Transverse colon (tissue), 4 donors: ENCODE data around the gene HOXC5.

Experiments used
- CTCF ChIP-seq, 5 experiments: fragments of 200-600 bp in 3 of 5; fragments of 450-650 bp in 2 of 5; sonication (generic) in 3 of 5; IDR thresholded peaks; 1 replicate in 2 of 5; 2 replicates in 3 of 5; pipeline ENCODE4 v1.5.1; 2016 to 2017; ENCODE audit warnings: antibody characterized with exemption in 5 of 5, inconsistent platforms in 3 of 5, mild to moderate bottlenecking in 2 of 5, moderate library complexity in 1 of 5
- EP300 ChIP-seq: sonication (generic); formaldehyde crosslinking; IDR thresholded peaks from one replicate; pipeline ENCODE4 v1.6.1; 2017; ENCODE audit warnings: antibody characterized with exemption, low read depth
- POLR2A ChIP-seq: fragments of 450-650 bp; IDR thresholded peaks from one replicate; pipeline ENCODE4 v1.6.1; 2016; ENCODE audit warnings: antibody characterized with exemption, mild to moderate bottlenecking, moderate library complexity
- POLR2AphosphoS5 ChIP-seq, 3 donors: sonication (generic); formaldehyde crosslinking; IDR thresholded peaks; one replicate each; pipeline ENCODE4 v1.6.1; 2016; ENCODE audit warnings: antibody characterized with exemption in 3 of 3

- TF ChIP-seq CTCF (IDR thresholded peaks at IDR 0.05) (no peak), POLR2A (no peak), EP300 (no peak), POLR2AphosphoS5 (IDR thresholded peaks at IDR 0.05) (no peak)
These were observed 12.1 kb upstream of the HOXC5 start for GRCh38 chr12:54020591-54021405.
